OCI-LY3 (cell line): ENCODE measurements around the gene MYLK.

Experiments used
- CTCF ChIP-seq: fragments of 200-600, 300-600 bp; sonication (generic); IDR thresholded peaks from 2 replicates; pipeline ENCODE4 v1.5.1; 2014; ENCODE audit warnings: antibody characterized with exemption, low read length, low read depth
- EZH2phosphoT487 ChIP-seq: fragments of 200-600 bp; shearing (Covaris generic); IDR thresholded peaks from 2 replicates; pipeline ENCODE4 v1.6.1; 2018; ENCODE audit warnings: antibody characterized with exemption, mixed run types, low read depth

GRCh38 chr3:123750659-123751420 is 133.3 kb downstream of the MYLK start:
- TF ChIP-seq CTCF (no peak), EZH2phosphoT487 (no peak)
